OCI-LY1 (cell line): Measurements from ENCODE around the gene POU5F1.

Experiments used
- H2AFZ ChIP-seq: fragments of 200-600 bp; sonication (generic), shearing (Covaris generic); 2 replicates; pipeline ENCODE4 v1.6.0; 2014; ENCODE audit warnings: antibody characterized with exemption, mild to moderate bottlenecking, low read length
- H3F3A ChIP-seq: fragments of 200-600 bp; sonication (generic), shearing (Covaris generic); 2 replicates; pipeline ENCODE4 v1.6.0; 2014; ENCODE audit warnings: mild to moderate bottlenecking, antibody characterized with exemption, low read length, moderate library complexity; ENCODE audit not compliant: insufficient read depth
- H3K27ac ChIP-seq: fragments of 200-600 bp; sonication (generic); 2 replicates; pipeline ENCODE4 v1.5.1; 2014; ENCODE audit warnings: low read length, mixed run types, mild to moderate bottlenecking, low read depth; ENCODE audit not compliant: poor library complexity, severe bottlenecking
- H3K27me3 ChIP-seq: fragments of 200-600 bp; sonication (generic); 2 replicates; pipeline ENCODE4 v1.6.0; 2014; ENCODE audit warnings: antibody characterized with exemption, mild to moderate bottlenecking, low read length, moderate library complexity; ENCODE audit not compliant: insufficient read depth
- H3K36me3 ChIP-seq: fragments of 200-600 bp; sonication (generic); 2 replicates; pipeline ENCODE4 v1.6.1; 2014; ENCODE audit warnings: mild to moderate bottlenecking, antibody characterized with exemption, low read length, moderate library complexity, mixed read lengths; ENCODE audit not compliant: insufficient read depth
- H3K4me1 ChIP-seq: fragments of 200-600 bp; sonication (generic); 2 replicates; pipeline ENCODE4 v1.5.1; 2014; ENCODE audit warnings: mild to moderate bottlenecking, low read length, moderate library complexity; ENCODE audit not compliant: insufficient read depth, severe bottlenecking
- H3K4me2 ChIP-seq: fragments of 200-600 bp; sonication (generic), shearing (Covaris generic); 2 replicates; pipeline ENCODE4 v1.6.1; 2014; ENCODE audit warnings: low read length
- H3K4me3 ChIP-seq: fragments of 200-600 bp; sonication (generic); 2 replicates; pipeline ENCODE4 v1.5.1; 2014; ENCODE audit warnings: low read length, low read depth, mild to moderate bottlenecking, mixed read lengths; ENCODE audit not compliant: poor library complexity, severe bottlenecking
- H3K79me2 ChIP-seq: fragments of 200-600 bp; shearing (Covaris generic); 2 replicates; pipeline ENCODE4 v1.6.1; 2016; ENCODE audit warnings: mixed run types, low read length, mixed read lengths; ENCODE audit not compliant: insufficient read depth
- H3K9ac ChIP-seq: fragments of 200-600 bp; sonication (generic), shearing (Covaris generic); 2 replicates; pipeline ENCODE4 v1.6.1; 2014; ENCODE audit warnings: mild to moderate bottlenecking, low read length, mixed read lengths
- H3K9me2 ChIP-seq: fragments of 200-600 bp; sonication (generic), shearing (Covaris generic); 2 replicates; pipeline ENCODE4 v1.6.1; 2014; ENCODE audit warnings: low read depth, mild to moderate bottlenecking, low read length, mixed read lengths
- H3K9me3 ChIP-seq: fragments of 200-600 bp; shearing (Covaris generic); 2 replicates; pipeline ENCODE4 v1.6.1; 2014; ENCODE audit warnings: low read length, mixed read lengths
- H4K20me1 ChIP-seq: fragments of 200-600 bp; sonication (generic), shearing (Covaris generic); 2 replicates; pipeline ENCODE4 v1.6.0; 2016; ENCODE audit warnings: mild to moderate bottlenecking, low read length; ENCODE audit not compliant: insufficient read depth
- EZH2 ChIP-seq: fragments of 200-600 bp; sonication (generic), shearing (Covaris generic); IDR thresholded peaks from 2 replicates; pipeline ENCODE4 v1.8.0; 2017; ENCODE audit warnings: borderline replicate concordance, mixed run types, mild to moderate bottlenecking, antibody characterized with exemption, low read length, moderate library complexity, mixed read lengths
- TF ChIP-seq, protein P1 (sequence below): fragments of 200-600 bp; sonication (generic), shearing (Covaris generic); IDR thresholded peaks from 2 replicates; pipeline ENCODE4 v1.5.1; 2017; ENCODE audit warnings: mild to moderate bottlenecking, antibody characterized with exemption, low read length, moderate library complexity, mixed read lengths

POU5F1 gene

DNA sequence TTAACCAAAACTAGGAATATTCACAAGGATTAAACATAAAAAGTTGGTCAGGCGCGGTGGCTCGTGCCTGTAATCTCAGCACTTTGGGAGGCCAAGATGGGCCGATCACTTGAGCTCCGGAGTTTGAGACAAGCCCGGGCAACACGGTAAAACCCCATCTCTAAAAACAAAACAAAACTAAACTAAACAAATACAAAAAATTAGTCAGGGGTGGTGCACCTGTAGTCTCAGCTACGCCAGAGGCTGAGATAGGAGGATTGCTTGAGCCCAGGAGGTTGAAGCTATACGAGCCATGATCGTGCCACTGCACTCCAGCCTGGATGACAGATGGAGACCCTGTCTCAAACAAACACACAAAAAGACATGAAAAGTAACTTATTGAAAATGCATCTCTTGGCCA is 34.8 kb downstream of the POU5F1 start:
- TF ChIP-seq, protein P1, sequence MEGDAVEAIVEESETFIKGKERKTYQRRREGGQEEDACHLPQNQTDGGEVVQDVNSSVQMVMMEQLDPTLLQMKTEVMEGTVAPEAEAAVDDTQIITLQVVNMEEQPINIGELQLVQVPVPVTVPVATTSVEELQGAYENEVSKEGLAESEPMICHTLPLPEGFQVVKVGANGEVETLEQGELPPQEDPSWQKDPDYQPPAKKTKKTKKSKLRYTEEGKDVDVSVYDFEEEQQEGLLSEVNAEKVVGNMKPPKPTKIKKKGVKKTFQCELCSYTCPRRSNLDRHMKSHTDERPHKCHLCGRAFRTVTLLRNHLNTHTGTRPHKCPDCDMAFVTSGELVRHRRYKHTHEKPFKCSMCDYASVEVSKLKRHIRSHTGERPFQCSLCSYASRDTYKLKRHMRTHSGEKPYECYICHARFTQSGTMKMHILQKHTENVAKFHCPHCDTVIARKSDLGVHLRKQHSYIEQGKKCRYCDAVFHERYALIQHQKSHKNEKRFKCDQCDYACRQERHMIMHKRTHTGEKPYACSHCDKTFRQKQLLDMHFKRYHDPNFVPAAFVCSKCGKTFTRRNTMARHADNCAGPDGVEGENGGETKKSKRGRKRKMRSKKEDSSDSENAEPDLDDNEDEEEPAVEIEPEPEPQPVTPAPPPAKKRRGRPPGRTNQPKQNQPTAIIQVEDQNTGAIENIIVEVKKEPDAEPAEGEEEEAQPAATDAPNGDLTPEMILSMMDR, result no peak
- no peak for TF ChIP-seq EZH2
- Histone ChIP-seq H3K4me3 (no peak overlapping the region), H4K20me1 (no peaks in the 10 kb centered on the region), H3K9me2 (no peaks in the 10 kb centered on the region), H3K4me1 (peaks cover 7% of the 10 kb centered on the region), H2AFZ (no peak overlapping the region), H3K27me3 (0 out of 2 replicates have a peak, but pooled peaks cover 3% of the 10 kb centered on the region), H3K4me2 (no peak overlapping the region), H3K27ac (no peak overlapping the region), H3K79me2 (no peaks in the 10 kb centered on the region), H3K9me3 (no peaks in the 10 kb centered on the region), H3K36me3 (no peaks in the 10 kb centered on the region), H3K9ac (no peak overlapping the region), H3F3A (no peaks in the 10 kb centered on the region)

- Histone ChIP-seq H3K9me2 (no peaks in the 10 kb centered on the region), H3K4me3 (no peak overlapping the region), H3K4me1 (peaks cover 4% of the 10 kb centered on the region), H2AFZ (no peak overlapping the region), H3F3A (no peaks in the 10 kb centered on the region), H3K9ac (no peak overlapping the region), H3K79me2 (no peaks in the 10 kb centered on the region), H3K36me3 (no peaks in the 10 kb centered on the region), H4K20me1 (no peaks in the 10 kb centered on the region), H3K9me3 (no peaks in the 10 kb centered on the region), H3K27me3 (0 out of 2 replicates have a peak, but pooled peaks cover 3% of the 10 kb centered on the region), H3K27ac (no peak overlapping the region), H3K4me2 (no peak overlapping the region)
- TF ChIP-seq, protein P1, result no peak
- no peak for TF ChIP-seq EZH2
Measured at GRCh38 chr6:31132806-31133205, 37.7 kb downstream of the POU5F1 start.

GRCh38 chr6:31131595-31131994 is 38.9 kb downstream of the POU5F1 start:
- no peak overlapping the region for H2AFZ ChIP-seq
- TF ChIP-seq, protein P1, result no peak
- TF ChIP-seq EZH2, result no peak

More at GRCh38 chr6:31131595-31131994, 38.9 kb downstream of the POU5F1 start:
- Histone ChIP-seq H3K4me1 (no peaks in the 10 kb centered on the region), H3K4me3 (no peak overlapping the region), H3K27me3 (0 out of 2 replicates have a peak, but pooled peaks cover 3% of the 10 kb centered on the region), H3F3A (no peaks in the 10 kb centered on the region), H3K4me2 (no peak overlapping the region), H3K79me2 (no peaks in the 10 kb centered on the region), H4K20me1 (no peaks in the 10 kb centered on the region), H3K27ac (no peak overlapping the region), H3K9me3 (no peaks in the 10 kb centered on the region), H3K36me3 (no peaks in the 10 kb centered on the region), H3K9me2 (no peaks in the 10 kb centered on the region), H3K9ac (no peak overlapping the region)
